ENCODE results near the gene TBRG4.

The TBRG4 gene

DNA sequence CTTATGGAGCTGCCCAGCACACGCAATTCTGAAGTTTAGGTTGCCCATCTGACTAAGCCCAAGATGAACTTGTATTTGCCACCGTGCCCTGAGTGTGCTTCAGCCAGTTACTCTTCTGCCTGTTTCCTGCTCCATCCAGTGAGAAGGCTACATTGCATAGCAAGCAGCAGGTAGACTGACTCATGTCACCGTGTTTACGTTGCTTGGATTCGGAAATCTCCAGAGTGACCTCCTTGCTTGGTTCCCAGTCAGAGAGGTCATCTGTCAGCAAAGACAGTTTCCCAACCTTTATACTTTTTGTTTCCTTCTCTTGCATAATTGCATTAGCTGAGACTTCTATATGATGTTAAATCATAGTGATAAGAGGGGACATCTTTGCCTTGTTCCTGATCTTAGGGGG, 53.6 kb downstream of the TBRG4 start:
- DNase-seq: no peak
- Histone ChIP-seq H3K36me3 (ENCODE audit: control insufficient read depth, insufficient read depth, low read length) (peaks cover 20% of the 10 kb centered on the region), H3K27me3 (replicated peaks; ENCODE audit: control insufficient read depth, insufficient read depth, low read length, poor library complexity, severe bottlenecking) (no peaks in the 10 kb centered on the region), H3K9me3 (ENCODE audit: control insufficient read depth, low read length) (no peaks in the 10 kb centered on the region), H3K4me3 (ENCODE audit: insufficient read depth, low read depth, low read length, poor library complexity, severe bottlenecking) (no peak overlapping the region), H3K4me1 (ENCODE audit: control insufficient read depth, insufficient read depth, low read length, poor library complexity, severe bottlenecking) (peaks cover 18% of the 10 kb centered on the region), H3K27ac (ENCODE audit: insufficient read depth, low read length, poor library complexity, severe bottlenecking) (no peak overlapping the region)

DNA sequence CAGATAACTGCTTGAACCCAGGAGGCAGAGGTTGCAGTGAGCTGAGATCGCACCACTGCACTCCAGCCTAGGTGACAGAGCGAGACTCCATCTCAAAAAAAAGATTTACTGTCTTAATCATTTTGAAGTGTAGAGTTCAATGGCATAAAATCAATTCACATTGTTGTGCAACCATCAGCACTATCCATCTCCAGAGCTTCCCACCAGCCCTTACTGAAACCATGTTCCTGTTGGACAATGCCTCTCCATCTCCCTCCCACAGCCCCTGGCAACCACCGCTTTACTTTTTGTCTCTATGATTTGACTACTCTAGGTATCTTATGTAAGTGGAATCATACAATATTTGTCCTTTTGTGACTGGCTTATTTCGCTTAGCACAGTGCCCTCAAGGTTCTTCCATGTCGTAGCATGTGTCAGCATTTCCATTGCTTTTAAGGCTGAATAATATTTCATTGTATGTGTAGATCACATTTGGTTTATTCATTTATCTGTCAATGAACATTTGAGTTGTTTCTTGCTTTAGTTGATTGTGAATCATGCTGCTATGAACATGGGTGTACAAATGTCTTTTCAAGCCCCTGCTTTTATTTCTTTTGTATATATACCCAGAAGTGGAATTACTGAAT, 55.8 kb downstream of the TBRG4 start:
- peaks cover 22% of the 10 kb centered on the region for H3K36me3 ChIP-seq (ENCODE audit: control insufficient read depth, insufficient read depth, low read length)
- H3K9me3 ChIP-seq (ENCODE audit: control insufficient read depth, low read length): no peaks in the 10 kb centered on the region
- H3K4me1 ChIP-seq (ENCODE audit: control insufficient read depth, insufficient read depth, low read length, poor library complexity, severe bottlenecking): peaks cover 6% of the 10 kb centered on the region
- H3K27me3 ChIP-seq (replicated peaks; ENCODE audit: control insufficient read depth, insufficient read depth, low read length, poor library complexity, severe bottlenecking): no peaks in the 10 kb centered on the region
- no peak overlapping the region for H3K27ac ChIP-seq (ENCODE audit: insufficient read depth, low read length, poor library complexity, severe bottlenecking)
- H3K4me3 ChIP-seq (ENCODE audit: insufficient read depth, low read depth, low read length, poor library complexity, severe bottlenecking): no peak overlapping the region
- DNase-seq: no peak

DNA sequence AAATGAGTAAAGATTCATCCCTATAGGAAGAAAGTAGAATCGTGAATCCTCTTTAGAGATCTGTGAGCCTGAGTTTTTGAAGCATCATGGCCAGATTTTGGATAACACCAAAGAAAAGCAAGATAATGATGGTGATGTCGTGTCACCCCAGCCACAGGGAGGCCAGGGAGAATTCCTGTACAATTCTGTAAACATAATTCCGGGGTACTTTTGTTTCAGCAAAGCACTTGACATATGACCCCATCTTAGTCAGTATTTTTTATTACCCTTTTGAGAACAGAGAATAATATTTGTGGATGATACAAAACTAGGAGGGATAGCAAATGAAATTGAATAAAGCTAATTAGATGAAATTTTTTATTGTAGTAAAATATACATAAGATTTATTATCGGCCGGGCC, 56.5 kb downstream of the TBRG4 start:
- Histone ChIP-seq H3K36me3 (ENCODE audit: control insufficient read depth, insufficient read depth, low read length) (peaks cover 26% of the 10 kb centered on the region), H3K4me3 (ENCODE audit: insufficient read depth, low read depth, low read length, poor library complexity, severe bottlenecking) (no peak overlapping the region), H3K4me1 (ENCODE audit: control insufficient read depth, insufficient read depth, low read length, poor library complexity, severe bottlenecking) (peaks cover 6% of the 10 kb centered on the region), H3K27ac (ENCODE audit: insufficient read depth, low read length, poor library complexity, severe bottlenecking) (no peak overlapping the region), H3K27me3 (replicated peaks; ENCODE audit: control insufficient read depth, insufficient read depth, low read length, poor library complexity, severe bottlenecking) (no peaks in the 10 kb centered on the region), H3K9me3 (ENCODE audit: control insufficient read depth, low read length) (no peaks in the 10 kb centered on the region)
- no peak for DNase-seq

DNA sequence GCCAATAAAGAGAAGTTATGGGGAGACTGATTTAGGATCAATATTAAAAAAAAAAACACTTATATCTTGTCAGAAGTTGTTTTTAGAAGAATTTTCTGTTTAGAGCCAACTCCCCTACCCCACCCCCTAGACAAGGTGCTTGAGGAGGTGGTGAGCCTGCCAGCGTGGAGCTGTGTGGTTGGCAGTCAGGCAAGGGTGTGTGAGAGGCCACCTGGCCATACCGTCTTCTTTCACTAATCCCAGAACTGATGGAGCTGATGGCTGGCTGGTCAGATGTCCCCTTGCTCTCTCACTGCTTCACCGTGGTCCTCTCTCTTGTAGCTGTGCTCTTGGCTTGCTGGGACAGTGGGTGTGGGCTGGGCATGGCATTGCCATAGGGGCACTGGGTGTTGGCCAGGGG, 57.1 kb downstream of the TBRG4 start:
- no peaks in the 10 kb centered on the region for H3K9me3 ChIP-seq (ENCODE audit: control insufficient read depth, low read length)
- H3K4me3 ChIP-seq (ENCODE audit: insufficient read depth, low read depth, low read length, poor library complexity, severe bottlenecking): no peak overlapping the region
- no peak for DNase-seq
- peaks cover 3% of the 10 kb centered on the region for H3K4me1 ChIP-seq (ENCODE audit: control insufficient read depth, insufficient read depth, low read length, poor library complexity, severe bottlenecking)
- H3K36me3 ChIP-seq (ENCODE audit: control insufficient read depth, insufficient read depth, low read length): peaks cover 32% of the 10 kb centered on the region
- no peak overlapping the region for H3K27ac ChIP-seq (ENCODE audit: insufficient read depth, low read length, poor library complexity, severe bottlenecking)
- no peaks in the 10 kb centered on the region for H3K27me3 ChIP-seq (replicated peaks; ENCODE audit: control insufficient read depth, insufficient read depth, low read length, poor library complexity, severe bottlenecking)

DNA sequence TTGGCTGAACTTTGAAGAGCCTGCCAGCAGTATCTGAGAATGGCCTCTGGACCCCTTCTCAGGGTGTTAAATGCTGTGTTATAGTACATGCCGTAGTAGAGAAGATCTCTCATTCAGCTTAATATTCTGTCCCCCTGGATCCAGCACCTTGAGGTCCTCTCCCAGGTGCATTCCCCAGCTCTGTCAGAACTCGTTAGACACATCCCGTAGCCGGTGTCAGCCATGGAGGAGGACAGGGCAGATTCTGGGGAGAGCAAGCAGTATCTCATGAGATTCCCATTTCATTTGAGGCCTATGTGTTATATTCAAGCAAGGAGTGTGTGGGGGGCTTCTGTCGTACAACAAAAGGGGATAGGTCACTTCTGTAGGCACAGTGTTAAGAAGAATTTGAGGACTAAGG, 57.6 kb downstream of the TBRG4 start:
- Histone ChIP-seq H3K27me3 (replicated peaks; ENCODE audit: control insufficient read depth, insufficient read depth, low read length, poor library complexity, severe bottlenecking) (no peaks in the 10 kb centered on the region), H3K36me3 (ENCODE audit: control insufficient read depth, insufficient read depth, low read length) (peaks cover 34% of the 10 kb centered on the region), H3K27ac (ENCODE audit: insufficient read depth, low read length, poor library complexity, severe bottlenecking) (no peak overlapping the region), H3K9me3 (ENCODE audit: control insufficient read depth, low read length) (no peaks in the 10 kb centered on the region), H3K4me3 (ENCODE audit: insufficient read depth, low read depth, low read length, poor library complexity, severe bottlenecking) (no peak overlapping the region), H3K4me1 (ENCODE audit: control insufficient read depth, insufficient read depth, low read length, poor library complexity, severe bottlenecking) (peaks cover 3% of the 10 kb centered on the region)
- no peak for DNase-seq

DNA sequence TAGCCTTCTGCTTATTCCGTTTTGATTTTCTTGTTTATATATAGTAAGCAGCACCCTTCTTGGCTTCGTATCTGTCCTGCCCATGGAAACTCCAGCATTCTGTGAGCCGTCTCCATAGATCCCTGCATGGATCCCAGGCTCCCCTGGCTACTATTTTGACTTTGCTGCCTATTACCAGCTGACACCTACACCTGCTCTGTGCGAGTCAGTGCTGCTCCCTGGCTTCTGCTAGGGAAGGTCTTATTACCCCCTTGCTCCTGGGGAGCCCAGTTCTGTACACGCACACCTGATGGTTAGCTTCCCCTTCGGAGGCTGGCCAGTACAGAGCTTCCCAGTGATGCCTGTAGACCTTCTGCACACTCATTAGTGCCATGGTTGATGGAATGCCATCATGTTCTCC, 58.1 kb downstream of the TBRG4 start:
- no peak overlapping the region for H3K27ac ChIP-seq (ENCODE audit: insufficient read depth, low read length, poor library complexity, severe bottlenecking)
- H3K9me3 ChIP-seq (ENCODE audit: control insufficient read depth, low read length): no peaks in the 10 kb centered on the region
- H3K4me3 ChIP-seq (ENCODE audit: insufficient read depth, low read depth, low read length, poor library complexity, severe bottlenecking): no peak overlapping the region
- DNase-seq: no peak
- H3K27me3 ChIP-seq (replicated peaks; ENCODE audit: control insufficient read depth, insufficient read depth, low read length, poor library complexity, severe bottlenecking): no peaks in the 10 kb centered on the region
- peaks cover 3% of the 10 kb centered on the region for H3K4me1 ChIP-seq (ENCODE audit: control insufficient read depth, insufficient read depth, low read length, poor library complexity, severe bottlenecking)
- peaks cover 37% of the 10 kb centered on the region for H3K36me3 ChIP-seq (ENCODE audit: control insufficient read depth, insufficient read depth, low read length)

DNA sequence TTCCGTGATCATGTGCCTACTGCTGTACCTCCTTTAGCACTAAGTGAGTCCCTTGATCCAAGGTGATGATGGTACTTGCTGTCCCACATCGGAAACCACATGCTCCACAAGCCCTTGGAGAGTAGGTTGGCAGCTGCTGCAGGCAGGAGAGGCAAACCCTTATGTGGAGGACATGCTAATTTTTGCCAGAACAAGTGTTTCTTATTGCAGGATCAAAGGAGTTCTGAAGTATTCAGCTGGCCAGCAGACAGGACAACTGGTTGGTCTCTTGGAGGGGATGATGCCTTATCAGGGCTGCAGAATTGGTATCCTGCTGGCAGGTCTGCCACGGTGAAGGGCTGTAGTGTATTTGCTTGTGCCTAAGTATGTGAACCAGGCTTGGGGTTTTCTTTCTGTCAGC, 59.5 kb downstream of the TBRG4 start:
- no peaks in the 10 kb centered on the region for H3K27me3 ChIP-seq (replicated peaks; ENCODE audit: control insufficient read depth, insufficient read depth, low read length, poor library complexity, severe bottlenecking)
- H3K36me3 ChIP-seq (ENCODE audit: control insufficient read depth, insufficient read depth, low read length): peaks cover 44% of the 10 kb centered on the region
- DNase-seq: no peak
- no peak overlapping the region for H3K4me3 ChIP-seq (ENCODE audit: insufficient read depth, low read depth, low read length, poor library complexity, severe bottlenecking)
- H3K27ac ChIP-seq (ENCODE audit: insufficient read depth, low read length, poor library complexity, severe bottlenecking): no peak overlapping the region
- peaks cover 3% of the 10 kb centered on the region for H3K4me1 ChIP-seq (ENCODE audit: control insufficient read depth, insufficient read depth, low read length, poor library complexity, severe bottlenecking)
- no peaks in the 10 kb centered on the region for H3K9me3 ChIP-seq (ENCODE audit: control insufficient read depth, low read length)

DNA sequence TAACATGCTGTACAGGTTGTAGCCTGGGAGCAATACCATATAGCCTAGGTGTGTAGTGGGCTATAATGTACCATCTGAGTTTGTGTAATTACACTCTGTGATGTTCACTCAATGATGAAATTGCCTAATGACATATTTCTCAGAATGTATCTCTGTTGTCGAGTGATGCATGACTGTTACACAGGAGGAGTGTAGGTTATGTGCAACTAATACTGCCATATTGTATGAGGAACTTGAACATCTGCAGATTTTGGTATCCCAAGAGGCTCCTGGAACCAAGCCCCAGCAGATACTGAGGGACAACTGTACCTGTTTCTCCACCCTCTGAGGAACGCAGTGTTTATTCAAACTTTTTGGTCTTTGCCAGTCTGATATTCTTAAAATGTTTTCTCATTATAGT, 61.3 kb downstream of the TBRG4 start:
- Histone ChIP-seq H3K4me3 (ENCODE audit: insufficient read depth, low read depth, low read length, poor library complexity, severe bottlenecking) (no peak overlapping the region), H3K9me3 (ENCODE audit: control insufficient read depth, low read length) (no peaks in the 10 kb centered on the region), H3K36me3 (ENCODE audit: control insufficient read depth, insufficient read depth, low read length) (peaks cover 59% of the 10 kb centered on the region), H3K27me3 (replicated peaks; ENCODE audit: control insufficient read depth, insufficient read depth, low read length, poor library complexity, severe bottlenecking) (no peaks in the 10 kb centered on the region), H3K27ac (ENCODE audit: insufficient read depth, low read length, poor library complexity, severe bottlenecking) (no peak overlapping the region), H3K4me1 (ENCODE audit: control insufficient read depth, insufficient read depth, low read length, poor library complexity, severe bottlenecking) (peaks cover 3% of the 10 kb centered on the region)
- no peak for DNase-seq

All from effector memory CD4-positive, alpha-beta T cell (primary cell).